SKM-1 treated with dmso at 0.1 percent for 144 hours (cell line): ENCODE results near the gene PLA2G4D.

Source experiments
- DNase-seq: peaks from one replicate; lab custom pipeline; 2025; ENCODE audit not compliant: unreplicated experiment; lab: John Stamatoyannopoulos, UW

The PLA2G4D gene

GRCh38 chr15:42129364-42129763 is 35.0 kb upstream of the PLA2G4D start:
- DNase-seq = no peak

- DNase-seq = no peak
Measured at GRCh38 chr15:42128476-42128875, 34.1 kb upstream of the PLA2G4D start.

- no peak for DNase-seq
Measured at GRCh38 chr15:42123546-42123945, 29.2 kb upstream of the PLA2G4D start.

DNA sequence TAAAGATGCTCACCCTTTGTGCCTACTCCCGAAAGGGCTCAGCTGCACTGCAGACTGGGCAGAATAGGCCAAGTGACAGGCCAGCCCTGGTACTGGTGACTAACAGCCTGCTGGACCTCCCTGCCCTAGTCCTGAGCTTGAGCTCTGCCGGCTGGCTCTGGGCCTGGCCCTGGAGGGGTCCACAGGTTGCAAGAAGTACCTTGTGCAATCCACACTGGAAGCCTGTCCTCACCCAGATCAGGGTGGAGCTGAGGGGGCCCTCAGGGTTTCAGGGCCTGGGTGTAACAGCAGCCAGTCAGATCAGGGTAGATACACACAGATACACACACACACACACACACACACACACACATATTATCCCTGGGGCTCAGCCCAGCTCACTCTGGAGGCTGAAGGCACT is 27.3 kb upstream of the PLA2G4D start:
- no peak for DNase-seq

DNA sequence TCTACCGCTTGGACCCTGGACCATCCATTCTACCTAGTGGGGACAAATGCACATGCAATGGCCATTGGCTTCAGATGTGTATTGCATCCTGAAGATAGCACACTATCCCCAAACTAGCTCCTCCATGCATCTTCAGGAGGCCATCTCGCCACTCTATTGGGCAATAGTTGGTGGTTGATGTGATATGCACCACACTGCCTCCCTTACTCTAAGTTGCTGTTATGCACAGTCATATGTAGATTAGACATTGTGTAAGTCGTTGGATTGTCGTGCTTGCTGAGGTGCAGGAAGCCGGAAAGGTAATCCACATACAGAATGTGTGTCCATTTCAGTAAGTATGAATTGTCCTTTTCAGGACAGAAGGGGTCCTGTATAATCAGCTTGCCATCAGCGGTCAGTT is 26.7 kb upstream of the PLA2G4D start:
- peak; percentile 85 for DNase-seq

DNA sequence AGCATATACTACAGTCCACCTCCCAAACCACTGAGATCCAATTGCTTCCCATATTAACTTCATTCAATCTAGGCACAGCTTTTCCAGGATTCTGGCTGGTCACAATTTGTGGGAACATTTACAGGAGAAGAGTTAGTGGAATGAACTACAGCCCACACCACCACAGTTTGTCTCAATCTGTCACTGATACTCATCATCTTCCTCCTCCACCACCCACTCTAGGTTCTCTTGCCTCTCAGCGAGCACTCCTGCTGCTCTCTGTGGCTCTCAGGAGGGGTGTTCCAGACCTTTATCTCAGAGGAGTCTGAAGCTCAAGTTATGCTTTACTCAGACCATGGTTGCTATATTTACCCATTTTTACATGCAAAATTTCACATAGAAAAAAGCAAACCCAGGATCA is 25.9 kb upstream of the PLA2G4D start:
- no peak for DNase-seq

GRCh38 chr15:42119446-42119760 is 25.0 kb upstream of the PLA2G4D start:
- DNase-seq = no peak

- no peak for DNase-seq
Measured at GRCh38 chr15:42118650-42119445, 24.5 kb upstream of the PLA2G4D start.

DNA sequence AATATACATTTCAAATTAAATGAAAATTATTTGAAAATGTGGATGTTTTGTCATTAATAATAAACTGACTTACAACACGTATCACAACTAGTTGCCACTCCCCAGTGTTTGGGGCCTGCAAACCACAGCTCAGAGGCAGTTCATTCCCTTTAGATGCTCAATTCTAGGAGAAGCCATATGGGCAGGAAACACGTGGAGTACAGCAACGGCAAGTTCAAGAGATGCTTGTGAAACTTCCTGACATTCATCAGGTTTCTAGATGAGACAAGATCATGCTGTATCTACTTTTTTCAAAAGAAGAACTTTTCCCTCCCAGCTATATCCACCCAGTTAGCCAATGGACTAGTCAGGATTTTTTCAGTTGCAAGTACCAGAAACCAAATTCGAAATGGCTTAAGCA is 17.6 kb upstream of the PLA2G4D start:
- peak; percentile 82 for DNase-seq

GRCh38 chr15:42110367-42110766 is 16.0 kb upstream of the PLA2G4D start:
- no peak for DNase-seq

DNA sequence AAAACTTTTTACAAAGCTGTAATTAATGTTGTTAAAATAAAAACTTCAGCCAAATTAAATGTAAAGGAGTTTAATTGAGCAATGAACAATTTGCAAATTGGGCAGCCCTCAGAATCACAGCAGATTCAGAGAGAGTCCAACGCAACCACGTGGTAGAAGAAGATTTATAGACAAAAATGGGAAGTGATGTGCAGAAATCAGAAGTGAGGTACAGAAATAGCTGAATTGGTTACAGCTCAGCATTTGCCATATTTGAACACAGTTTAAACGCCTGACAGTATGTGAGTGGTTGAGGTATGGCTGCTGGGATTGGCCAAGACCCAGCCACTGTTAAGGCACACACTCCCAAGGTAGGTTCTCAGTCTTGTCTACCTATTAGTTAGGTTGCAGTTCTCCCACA is 14.4 kb upstream of the PLA2G4D start:
- peak; percentile 45 for DNase-seq

DNA sequence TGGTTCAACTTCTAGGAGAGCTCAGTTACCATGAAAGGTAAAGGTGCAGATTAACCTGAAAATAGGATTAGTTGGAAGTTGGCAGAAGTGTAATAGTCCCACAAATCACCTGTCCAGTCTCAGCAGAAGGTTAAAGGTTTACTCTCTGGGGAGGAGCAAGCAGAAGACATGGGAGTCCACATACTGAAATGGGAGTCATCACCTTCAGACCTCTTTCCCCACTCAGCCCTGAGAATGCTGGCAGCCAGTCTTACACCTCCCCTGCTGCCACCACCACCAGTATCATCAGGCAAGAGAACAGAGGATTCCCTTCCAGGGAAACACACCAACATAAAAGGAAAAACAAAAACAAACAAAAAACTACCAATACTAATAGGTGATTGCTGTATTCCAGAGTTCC is 13.8 kb upstream of the PLA2G4D start:
- DNase-seq = no peak

DNA sequence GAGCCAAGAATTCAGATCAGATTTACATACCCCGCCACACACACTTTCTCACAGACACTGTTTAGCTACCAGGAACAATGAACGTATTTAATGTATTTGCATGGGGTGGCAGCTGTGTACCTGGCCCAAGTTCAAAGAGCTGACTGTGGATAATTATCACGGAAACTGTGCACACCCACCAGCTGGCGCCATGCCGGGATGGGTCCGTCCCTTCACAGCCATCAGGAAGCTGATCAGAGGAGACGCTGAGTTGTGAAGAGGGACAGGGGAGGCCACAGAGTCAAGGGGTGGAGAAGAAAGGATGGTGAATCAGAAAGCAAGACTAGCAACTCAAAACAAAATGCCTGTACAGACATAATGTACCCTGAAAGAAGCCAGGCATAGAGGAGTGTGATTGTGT is 13.1 kb upstream of the PLA2G4D start:
- DNase-seq = no peak

DNA sequence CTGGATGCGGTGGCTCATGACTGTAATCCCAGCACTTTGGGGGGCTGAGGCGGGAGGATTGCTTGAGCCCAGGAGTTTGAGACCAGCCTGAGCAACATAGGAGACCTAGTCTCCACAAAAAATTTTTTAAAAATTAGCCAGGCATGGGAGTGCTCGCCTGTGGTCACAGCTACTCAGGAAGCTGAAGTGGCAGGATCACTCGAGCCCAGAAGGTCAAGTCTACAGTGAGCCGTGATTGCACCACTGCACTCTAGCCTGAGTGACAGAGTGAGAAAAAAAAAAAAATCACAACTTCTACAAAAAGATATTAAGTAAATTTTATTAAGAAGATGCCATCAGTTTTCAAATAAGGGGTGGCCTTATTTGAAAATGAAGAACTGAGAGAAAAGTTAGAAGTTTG is 11.9 kb upstream of the PLA2G4D start:
- DNase-seq = no peak

- no peak for DNase-seq
Measured at GRCh38 chr15:42104095-42104891, 9.9 kb upstream of the PLA2G4D start.

- no peak for DNase-seq
Measured at GRCh38 chr15:42102646-42103235, 8.4 kb upstream of the PLA2G4D start.

DNA sequence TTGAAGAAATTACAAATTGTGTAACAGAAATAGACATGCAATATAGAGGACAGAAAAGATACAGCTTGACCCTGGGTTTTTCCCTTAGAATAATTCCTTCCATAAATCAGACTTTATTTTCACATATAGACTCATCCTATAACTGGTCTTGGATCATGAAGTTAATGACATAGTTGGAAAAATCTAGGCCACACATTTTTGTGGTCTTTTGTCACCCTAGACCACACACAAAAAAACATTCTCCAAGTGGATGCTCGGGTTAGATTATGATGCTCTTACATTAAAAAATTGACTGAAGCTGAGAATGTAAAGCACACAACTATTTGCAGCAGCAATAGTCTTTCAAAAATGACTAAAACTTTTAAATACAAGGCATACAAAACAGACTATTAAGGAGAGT is 7.5 kb upstream of the PLA2G4D start:
- DNase-seq = no peak

DNA sequence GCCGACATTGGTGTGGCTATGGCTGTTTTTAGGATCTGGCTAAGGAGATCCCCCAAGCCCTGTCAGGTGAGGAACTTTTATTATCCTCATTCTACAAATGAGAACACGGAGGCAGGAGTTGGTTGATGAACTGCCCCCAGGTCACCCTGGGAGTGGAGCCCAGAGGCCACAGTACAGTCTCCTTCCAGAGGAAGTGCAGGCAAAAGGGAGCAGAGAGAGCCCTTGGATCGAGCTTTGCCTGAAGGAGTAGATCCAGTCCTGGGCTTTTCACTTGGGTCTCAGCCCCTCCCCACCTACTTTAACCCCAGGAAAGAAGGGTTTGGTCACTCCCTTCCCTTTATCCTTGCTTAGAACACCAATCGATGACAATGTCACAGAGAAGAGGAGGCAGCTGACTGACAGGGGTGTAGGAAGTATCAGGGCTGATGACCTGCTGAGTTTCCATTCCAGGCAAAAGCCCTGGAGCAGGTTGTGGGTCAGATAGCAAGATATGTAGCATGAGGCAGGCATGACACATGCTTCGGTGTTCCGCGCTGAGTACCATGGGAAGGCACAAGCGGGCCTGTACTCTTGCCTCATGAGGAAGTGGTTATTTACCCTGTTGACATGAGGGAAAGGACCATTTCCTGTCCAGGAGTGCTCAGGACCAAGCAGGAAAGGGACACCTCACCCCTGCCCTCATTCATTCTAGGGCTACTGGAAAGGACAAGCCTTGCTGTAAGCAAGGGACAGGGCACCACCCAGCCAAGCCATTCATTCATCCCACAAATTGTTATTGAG is 5.8 kb upstream of the PLA2G4D start:
- no peak for DNase-seq

DNA sequence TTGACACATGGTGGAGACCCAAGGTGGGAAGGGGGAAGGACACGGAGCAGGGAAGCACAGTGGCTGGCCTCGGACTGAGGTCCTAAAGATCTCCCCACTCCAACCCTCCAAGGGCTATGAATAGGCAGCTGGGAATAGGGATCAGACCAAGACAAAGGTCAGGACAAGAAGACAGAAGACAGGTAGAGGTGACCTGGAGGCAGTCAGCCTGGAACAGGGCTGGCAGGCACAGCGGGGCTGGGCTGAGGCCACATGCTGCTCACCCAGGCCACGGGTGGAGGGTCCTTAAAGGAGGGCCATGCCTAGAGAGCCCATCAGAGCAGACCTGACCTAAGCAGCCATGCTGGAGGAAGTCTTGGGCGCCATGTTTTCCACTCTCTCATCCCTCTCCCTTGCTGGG is 2.7 kb upstream of the PLA2G4D start:
- DNase-seq = no peak

DNA sequence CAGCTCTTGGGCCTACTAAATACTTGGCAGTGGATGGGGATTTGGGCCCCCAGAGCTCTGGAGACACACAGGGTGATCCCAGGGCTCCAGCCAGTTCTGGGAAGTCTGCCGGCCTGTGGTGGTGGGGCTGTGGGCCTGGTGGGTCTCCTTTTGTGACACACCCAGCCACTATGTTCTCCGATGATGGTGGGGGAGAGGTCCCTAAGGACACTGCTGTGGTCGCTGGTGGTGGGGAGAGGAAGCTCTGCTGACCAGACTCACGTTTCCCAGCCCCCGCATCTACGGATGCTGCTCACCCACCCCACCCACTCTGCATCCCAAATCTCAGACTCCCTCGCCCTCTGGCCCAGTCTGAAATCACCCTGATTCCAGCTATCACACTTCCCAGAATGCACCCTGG is 396 bp downstream of the PLA2G4D start:
- no peak for DNase-seq
